ENCODE results near the gene PCBP3.
A peak's percentile ranks its signal among the peaks of the same experiment; 100 is the strongest.
"Not testable (repeated sequence)": the region's sequence is repeated elsewhere in the genome, so short reads cannot be mapped to it uniquely, and the experiment has no call there.

PCBP3 gene

DNA sequence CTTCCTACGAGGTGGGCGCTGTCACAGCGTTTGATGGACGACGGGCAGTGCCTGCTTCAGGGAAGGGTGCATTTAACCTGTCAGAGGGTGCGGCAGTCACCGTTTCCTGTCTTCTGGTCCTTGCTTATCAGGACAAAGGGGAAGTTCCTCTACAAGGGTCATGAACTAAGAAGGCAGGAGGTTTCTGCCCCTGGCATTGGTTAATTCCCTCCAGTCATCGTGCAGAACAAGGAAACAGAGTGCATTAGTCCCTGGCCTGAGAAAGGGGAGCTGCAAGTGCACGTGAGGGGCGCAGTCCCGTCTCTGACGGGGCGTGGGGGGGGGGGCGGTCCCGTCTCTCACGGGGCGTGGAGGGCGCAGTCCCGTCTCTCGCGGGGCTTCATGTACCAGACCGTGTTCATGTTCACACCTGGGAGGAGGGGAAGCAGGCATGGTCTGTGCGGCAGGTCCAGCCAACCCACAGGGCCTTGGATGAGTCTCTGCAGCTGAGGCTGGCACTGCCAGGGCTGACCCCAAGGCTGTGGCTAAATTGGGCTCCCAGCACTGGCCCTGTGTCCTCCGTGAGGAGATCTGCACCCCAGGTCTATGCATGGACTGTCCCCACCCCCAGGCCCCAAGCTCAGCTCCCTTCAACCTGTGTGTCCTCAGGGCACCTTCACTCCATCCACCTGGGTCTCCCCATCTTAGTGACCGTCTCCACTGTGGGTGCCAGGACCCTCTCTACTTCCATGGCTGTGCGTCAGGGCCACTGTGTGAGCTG is 248.8 kb downstream of the PCBP3 start:
- DNase-seq (ENCODE audit: low read depth, low spot score), result peak; percentile 55

DNA sequence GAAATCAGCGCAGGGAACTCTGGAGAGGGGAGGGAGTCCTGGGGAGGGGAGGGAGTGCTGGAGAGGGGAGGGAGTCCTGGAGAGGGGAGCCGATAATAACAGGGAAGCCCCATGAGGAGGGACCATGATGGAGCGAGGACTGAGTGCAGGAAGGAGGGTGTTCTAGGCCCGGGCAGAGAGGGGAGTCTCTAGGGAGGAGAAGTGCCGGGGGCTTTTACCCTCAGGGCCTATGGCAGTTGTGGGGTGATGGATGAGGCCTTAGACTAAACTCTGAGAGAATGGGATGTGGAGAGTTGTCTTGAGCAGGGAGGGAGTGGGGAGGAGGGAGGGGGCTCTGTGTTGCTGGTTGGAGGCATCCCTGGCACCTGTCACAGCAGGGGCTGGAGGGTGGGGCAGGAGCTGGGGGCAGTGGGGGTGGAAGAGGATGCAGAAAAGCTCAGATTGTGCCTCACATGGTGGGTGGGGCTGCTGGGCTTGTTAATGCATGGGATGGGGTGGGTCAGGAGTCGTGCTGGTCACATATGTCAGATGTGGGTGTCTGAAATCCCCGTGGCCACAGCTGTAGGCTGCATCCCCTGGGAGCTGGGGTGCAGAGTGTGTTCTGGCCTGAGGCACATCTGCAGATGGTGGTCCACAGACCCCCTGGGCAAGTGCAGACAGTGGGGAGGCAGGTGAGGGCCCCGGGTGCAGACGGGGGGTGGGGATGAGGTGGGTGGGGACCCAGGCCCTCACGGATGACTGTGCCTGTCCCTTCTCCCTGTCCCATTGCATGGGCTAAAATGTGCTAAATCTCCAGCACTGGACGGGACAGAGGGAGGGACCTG is 249.6 kb downstream of the PCBP3 start:
- no peak for DNase-seq (ENCODE audit: low read depth, low spot score)

DNA sequence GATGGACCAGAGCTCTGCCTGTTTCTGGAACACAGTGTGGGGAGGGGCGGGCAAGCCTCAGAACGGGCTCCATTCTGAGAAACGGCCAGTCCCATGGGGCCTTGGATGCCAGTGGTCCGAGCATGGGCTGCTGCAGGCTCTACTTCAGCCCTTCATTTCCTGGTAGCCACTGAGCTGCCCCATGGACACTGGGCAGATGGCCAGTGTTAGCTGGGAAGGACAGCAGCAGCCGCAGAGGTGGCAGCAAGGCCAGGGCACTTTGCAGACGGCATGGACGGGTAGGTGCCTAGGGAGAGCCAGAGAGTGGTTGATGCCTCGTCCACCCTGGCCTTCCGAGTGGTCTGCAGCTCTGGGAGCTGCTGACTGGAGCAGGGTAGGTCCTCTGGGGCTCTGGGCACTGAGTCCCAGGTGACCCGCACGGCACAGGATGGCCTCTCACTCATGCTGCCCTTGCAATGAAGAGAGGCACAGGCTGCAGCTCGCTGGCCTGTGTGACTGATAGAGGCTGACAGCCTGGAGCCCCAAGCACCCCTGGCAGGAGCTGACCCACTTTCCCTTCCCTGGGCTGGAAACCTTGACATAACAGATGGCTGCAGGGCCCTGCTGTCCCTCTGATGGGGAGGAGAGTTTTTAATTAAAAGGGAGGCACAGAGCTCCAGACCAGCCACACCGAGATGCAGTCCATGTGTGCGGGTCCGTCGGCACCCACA is 250.4 kb downstream of the PCBP3 start:
- DNase-seq (ENCODE audit: low read depth, low spot score), result no peak

DNA sequence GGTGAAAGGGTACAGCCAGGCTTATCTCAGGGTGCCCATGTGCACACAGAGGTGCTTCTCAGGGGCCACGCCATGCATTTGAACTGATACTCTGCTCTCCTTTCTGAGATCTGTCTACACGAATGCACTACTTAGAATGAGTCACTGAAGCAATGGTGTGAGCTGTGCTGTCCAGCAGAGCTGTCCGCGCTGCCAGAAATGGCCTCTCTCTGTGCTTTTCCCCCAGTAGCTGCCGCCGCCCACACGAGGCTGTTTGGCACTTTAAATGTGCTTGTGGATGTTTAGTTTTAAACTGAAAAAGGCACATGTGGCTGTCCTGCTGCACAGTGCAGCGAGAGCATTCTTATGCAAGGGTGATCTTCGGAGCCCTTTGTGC is 250.9 kb downstream of the PCBP3 start:
- no peak for DNase-seq (ENCODE audit: low read depth, low spot score)

DNA sequence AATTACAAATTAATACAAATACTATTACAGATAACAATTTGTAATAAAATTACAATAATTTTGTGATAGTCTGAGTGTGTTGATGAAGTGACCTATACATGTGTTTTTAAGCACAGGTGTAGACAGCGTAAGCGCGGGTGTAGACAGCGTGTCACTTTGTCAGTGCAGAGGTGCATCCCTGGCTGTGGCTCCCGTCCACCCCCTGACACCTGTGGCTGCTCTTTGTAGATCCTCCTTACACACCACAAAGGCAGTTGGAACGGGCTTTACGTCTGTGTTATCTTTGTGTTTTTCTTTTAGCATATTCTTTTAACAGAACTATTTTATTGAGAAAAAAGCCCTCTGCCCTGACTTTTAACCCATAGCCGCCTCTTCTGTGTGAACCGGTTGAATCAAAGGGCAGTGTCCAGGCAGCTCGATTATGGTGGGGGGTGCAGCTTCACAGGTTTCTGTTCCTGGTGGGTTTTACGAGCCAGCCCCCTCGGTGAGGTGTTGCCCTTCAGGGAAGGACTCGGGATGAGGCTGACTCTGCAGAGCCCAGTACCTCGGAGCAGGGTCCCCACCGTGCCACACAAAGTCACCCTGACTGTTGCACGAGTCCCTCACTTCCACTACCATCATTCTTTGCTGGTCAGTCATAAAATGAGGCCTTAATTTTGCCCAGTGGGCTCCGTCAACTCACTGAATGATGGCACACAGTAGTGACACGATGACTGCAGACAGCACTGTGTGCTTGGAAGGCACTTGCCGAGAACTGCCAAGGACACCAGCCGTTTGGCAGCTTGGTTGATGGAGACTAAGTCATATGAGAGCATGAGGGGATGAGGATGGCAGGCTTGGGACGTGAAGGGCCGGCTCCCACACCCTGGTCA is 251.6 kb downstream of the PCBP3 start:
- no peak for DNase-seq (ENCODE audit: low read depth, low spot score)

DNA sequence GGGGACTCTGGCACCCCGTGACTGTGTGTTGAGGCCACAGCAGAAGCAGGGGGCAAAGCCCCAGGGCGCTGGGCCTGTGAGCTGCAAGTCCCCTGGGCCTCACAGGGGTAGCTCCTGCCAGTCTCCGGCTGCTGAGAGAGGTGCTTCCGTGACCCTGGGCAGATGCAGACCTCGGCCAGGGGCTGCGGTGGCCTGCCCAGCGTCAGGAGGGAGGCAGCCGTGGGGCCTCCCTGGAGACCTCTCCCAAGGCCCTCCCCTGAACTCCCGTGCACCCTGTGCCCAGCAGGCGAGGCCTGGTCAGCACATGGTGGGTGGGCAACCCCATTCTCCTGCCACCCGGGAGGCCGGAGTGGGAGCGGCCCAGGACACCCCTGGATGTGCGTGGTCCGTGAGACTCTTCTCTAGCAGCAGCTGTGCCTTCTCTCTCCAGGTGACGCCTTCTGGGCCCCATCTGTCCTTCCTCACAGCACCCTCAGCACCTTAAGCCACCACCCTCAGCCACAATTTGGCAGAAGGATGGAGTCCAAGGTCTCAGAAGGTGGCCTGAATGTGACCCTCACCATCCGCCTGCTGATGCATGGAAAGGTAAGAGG is 252.3 kb downstream of the PCBP3 start:
- no peak for DNase-seq (ENCODE audit: low read depth, low spot score)

DNA sequence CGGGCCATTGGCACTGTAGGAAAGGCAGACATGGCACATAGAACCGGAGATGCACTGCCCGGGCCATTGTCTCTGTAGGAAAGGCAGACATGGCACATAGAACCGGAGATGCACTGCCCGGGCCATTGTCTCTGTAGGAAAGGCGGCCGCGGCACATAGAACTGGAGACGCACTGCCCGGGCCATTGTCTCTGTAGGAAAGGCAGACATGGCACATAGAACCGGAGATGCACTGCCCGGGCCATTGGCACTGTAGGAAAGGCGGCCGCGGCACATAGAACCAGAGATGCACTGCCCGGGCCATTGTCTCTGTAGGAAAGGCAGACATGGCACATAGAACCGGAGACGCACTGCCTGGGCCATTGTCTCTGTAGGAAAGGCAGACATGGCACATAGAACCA is 252.9 kb downstream of the PCBP3 start:
- DNase-seq (ENCODE audit: low read depth, low spot score), result not testable (repeated sequence)

DNA sequence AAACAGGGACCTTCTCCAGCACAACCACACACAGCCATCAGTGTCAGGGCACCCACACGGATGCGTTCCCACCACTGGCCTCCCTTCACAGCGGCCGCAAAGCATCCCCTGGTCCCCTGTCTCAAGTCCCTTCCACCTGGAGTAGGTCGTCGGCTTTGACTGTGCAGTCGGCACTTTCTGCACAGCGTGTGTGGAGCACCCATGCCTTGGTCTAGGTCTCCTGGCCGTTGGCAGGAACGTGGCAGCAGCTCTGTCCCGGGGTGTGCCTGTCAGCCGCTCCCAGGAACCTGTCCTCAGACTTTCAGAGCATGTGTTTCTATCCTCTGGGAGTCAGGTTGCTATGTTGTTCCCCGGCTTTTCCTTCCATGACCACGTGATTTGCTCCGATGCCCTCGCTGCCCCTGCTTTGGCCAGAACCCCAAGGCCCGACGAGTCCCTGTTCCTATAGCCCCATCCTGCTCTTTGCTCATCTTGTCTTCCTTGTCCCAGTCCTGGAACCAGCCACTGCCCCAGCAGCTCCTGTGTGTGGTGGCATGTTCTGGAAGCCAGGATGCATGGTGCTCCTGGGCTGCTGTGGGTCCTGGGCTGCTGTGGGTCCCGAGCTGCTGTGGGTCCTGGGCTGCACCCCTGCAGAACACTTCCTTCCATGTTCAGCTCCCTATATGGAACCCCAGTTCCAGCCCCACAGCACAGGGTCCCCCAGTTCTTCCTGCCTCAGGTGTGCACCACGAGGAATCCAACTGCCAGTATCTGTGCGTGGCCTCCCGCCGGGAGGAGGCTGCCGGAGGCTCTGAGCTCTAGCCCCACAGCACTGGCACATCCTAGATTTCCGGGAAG is 253.9 kb downstream of the PCBP3 start:
- no peak for DNase-seq (ENCODE audit: low read depth, low spot score)

DNA sequence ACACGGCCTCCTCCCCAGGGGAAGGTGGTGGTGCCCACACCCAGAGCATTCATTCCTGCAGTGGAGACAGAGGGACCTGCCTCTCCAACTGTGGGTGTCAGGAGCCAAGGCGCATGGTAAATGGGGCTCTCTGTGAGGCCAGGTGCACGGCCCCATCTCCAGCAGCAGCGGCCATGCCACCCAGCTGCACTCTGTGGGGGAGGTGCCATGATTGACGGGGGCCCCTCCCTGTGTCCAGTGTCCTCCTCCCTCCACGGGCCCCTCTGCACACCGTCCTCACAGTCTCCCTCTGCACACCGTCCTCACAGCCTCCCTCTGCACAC is 254.5 kb downstream of the PCBP3 start:
- no peak for DNase-seq (ENCODE audit: low read depth, low spot score)

DNA sequence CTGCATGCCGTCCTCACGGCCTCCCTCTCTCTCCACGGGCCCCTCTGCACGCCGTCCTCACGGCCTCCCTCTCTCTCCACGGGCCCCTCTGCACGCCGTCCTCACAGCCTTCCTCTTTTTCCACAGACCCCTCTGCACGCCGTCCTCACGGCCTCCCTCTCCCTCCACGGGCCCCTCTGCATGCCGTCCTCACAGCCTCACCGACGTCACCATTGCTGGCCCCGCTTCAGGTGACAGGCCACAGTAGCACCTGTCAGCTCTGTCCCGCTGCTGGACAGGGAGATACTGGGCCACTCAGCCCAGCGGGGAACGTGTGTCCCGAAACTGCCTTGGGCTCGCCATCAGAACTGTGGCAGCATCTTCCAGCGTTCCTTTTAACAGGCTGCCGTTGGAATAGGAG is 255.3 kb downstream of the PCBP3 start:
- DNase-seq (ENCODE audit: low read depth, low spot score), result no peak

DNA sequence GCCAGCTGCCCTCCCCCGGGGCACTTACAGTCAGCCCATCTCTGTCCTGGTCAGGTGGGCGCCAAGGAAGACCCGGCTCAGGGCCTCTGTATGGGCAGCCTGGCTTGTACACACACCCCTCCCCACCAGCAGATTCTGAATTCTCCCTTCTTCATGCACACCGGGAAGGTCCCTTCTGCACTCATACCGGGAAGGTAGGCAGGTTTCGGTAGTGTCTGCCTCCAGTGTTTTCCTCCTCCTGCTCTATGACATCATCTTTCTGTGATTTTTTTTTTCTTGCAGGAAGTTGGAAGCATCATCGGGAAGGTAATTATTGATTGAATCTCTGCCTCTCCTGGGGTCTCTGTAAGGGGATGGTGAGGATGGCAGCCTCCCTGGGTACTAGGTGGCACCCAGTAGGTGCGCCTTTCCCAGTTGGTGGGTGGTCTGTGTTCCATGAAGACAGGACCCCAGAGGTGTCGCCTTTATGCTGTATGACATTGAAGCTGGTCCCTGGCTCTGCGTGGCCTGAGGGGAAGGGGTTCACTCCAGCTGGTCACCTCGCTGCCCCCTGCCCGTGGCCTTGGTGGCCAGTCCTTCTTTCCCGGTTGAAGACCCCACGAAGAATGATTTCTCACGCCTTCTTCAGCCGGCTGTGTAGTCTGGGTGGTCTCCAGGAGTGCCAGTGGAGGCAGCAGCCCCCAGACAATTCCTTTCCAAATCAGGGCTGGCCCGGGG is 255.9 kb downstream of the PCBP3 start:
- DNase-seq (ENCODE audit: low read depth, low spot score), result no peak

DNA sequence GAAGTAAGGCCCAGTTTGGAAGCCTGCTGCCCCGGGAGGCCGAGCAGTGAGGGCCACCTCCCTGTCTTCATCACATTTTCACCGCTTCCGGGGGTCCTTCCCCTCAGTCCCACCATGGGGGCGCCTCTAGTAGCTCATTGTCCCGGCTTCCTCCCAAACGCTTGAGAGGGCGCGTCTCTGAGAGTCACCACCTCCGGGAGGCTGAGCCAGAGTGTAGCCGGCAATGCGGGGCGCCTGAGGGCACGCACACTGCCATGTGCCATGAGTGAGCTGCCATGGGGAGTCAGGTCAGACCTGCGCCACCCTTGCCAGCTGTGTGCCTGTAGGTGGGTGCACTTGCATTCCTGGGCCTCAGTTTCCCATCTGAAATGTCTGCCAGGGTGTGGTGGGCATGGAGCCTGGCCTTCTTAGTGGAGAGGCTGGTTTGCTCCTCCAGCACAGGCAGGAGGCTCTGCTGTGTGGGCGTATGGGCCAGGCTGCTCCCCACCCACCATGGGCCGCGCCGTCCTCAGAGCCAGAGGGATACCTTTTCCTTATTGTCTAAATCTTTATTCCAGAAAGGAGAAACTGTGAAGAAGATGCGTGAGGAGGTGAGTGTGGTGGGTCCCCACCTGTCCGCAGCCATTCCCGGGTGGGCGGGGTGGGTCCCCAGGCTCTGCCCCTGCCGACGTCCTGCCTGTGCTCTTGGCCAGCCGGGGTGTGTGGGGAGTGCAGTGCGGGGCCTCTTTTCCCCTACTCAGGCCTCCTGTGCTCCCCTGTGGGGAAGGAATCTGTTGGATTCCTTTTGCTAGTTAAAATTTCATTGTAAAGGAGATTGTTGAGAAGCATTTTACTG is 256.7 kb downstream of the PCBP3 start:
- DNase-seq (ENCODE audit: low read depth, low spot score), result no peak

DNA sequence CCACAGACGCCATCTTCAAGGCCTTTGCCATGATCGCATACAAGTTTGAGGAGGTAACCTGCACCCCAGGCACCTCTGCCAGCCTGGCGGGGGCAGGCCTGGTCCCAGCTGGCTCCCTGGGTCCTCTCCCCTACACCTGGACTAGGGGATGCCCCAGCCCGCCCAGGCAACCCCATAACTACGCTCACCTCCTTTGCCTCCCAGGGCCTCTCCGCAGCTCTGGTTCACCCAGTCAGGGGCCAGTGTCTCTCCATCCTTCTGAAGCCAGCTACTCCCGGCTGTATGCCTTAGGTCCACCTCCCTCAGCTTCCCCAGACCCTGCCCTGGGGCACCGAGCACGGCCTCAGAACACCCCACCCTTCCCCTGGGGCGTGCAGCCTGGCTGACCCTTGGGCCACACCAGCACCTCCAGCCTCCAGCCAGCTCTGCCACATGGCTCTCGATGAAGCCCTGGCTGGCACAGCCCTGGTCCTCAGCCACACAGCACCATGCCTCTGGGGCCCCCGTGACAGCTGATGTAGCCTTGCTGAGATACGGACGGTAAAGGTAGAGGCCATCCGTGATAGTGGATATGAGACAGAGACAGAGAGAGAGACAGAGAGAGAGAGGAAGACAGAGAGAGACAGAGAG is 257.7 kb downstream of the PCBP3 start:
- no peak for DNase-seq (ENCODE audit: low read depth, low spot score)

DNA sequence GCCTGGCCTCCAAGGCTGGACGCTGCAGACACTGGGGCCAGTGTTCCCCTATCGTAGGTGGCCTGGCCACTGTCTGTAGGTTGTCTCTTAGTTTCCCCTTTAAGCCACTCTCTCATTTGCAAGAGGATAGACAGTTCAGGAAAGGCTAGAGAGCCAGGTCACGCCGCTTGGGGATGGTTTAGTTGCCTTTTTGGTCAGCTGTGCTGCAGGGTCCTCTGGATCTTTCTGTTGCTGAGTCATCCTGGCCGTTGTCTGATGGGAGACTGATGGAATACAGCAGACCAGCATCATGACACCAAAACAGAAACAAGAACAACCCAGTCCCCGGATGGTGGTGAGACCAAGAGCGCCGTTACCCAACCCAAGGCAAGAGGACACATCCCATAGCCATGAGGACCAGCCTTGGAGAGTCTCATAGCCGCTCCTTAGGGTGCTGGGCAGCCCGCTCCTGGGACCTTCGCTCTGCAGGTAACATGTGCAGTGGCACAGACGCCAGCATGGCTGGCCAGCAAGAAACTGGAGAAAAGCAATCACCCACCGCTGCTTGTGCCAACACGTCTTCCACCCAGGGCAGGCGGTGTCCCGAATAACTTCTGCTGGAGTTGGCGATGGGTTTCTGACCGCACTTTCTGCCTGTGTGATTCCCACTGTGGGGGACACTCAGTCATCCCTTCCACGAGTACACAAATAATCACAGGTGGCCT is 258.9 kb downstream of the PCBP3 start:
- DNase-seq (ENCODE audit: low read depth, low spot score), result no peak

DNA sequence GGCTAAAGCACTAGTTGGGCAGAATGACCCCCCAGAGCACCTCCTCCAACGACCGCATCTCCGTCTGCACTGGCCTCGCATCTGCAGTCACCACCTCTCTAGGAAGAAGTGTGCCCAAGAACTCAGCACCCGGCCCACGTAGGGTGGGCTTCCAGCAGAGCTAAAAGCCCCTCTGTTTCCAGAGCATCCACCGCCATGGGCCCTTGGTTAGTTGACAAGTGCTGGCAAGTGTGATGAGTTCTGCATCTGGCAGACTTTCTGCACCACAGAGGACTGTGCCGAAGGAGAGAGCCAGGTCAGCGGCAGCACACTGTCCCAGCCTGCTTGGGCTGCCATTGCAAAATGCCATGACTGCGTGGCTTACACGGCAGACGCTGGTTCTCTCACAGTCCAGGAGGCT is 261.7 kb downstream of the PCBP3 start:
- DNase-seq (ENCODE audit: low read depth, low spot score), result no peak

DNA sequence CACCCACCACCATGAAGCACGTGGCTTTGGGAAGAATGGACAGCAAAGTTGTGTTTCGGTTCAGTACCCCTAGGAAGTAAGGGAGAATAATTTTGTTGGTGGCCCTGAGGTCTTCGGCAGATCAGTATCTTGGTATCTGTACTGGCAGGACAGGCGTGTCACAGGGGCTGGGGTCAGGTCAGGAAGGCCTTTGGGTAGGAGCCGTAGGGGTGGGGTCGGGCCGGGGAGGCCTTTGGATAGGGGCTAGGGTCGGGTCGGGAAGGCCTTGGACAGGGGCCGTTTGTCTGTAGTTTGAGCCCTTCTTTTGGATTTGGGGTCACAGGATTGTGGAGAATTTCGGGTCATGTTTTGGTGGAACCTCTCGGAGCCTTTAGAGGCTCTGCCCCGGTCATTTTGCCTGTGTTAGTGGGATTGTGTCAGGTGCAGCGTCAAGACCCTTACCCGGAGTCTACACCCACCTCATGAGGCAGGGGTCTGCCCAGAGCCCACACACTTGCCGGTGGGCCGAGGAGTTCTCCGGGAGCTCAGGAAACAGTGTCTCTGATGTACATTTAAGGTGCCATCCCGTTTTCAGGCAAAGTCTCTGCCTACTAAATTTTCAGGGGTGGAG is 262.8 kb downstream of the PCBP3 start:
- no peak for DNase-seq (ENCODE audit: low read depth, low spot score)

DNA sequence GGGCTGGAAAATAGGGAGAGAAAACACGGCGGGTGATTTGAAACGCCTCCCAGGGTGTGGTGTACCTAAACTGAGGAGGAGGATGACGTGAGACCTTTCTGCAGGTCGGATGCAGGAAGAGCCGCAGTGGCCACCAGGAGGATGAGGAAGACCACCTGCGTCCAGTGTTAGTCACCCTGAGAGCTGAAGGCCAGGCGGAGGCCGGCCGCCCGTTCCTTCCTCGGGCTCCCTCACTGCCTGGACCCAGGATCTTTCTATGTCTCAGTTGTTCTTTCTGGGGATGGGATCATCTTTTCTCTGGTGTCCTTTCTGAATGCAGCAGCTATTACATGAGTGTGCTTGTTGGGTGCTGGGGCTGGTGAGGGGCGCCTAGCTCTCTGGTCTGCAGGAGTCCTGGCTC is 263.3 kb downstream of the PCBP3 start:
- DNase-seq (ENCODE audit: low read depth, low spot score), result no peak
